ENCODE data around the gene SYT5.

Gene SYT5

DNA sequence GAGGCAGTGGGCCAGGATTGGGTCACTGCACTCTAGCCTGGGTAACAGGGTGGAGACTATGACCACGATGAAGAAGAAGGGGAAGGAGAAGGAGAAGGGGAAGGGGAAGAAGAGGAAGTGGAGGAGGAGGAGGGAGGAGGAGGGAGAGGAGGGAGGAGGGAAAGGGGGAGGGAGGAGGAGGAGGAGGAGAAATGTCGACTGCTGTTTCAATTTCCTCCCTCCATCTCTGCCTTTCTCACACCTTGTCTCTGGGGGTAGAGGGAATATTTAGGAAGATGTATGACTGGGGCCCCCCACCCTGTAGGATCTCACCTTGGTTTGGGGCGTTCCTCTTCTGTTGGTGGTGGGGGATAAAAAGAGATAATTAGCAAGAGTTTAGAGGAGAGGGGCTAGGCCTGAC lies 34.9 kb downstream of the SYT5 start:
- no peak for DNase-seq

DNA sequence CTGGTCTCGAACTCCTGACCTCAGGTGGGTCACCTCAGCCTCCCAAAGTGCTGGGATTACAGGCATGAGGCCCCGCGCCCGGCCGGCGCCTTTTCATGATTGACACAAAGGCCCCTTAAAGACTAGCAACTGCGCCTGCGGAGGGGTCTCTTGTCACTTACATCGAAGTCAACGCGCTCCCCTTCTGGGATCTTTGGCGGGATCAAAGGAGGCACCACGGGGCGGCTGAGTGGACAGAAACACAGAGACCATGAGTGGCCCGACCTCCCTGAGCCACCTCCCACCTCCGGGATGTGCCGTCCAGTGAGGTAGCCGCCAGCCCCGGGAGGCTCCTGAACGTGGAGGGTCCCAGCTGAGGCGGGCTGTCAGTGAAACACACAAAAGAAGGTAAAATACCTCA lies 38.4 kb downstream of the SYT5 start:
- no peak for DNase-seq

DNA sequence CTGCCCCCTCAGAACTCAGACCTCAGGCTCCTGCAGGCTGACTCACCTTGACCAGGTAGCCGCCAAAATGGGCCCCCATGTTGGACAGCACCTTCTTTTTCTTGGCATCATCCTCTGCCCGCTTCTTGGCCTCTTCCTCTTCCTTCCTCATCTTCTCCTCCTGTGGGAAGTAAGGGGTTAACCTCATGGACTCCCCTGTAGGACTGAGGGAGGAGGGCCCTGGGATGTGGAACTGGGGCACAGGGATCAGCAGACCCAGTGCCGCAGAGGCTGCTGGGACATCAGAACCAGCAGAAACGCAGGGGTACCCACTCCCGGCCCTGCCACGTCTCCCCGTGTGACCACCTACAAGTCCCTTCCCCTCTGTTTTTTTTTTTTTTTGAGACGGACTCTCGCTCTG lies 42.2 kb downstream of the SYT5 start:
- no peak for DNase-seq

DNA sequence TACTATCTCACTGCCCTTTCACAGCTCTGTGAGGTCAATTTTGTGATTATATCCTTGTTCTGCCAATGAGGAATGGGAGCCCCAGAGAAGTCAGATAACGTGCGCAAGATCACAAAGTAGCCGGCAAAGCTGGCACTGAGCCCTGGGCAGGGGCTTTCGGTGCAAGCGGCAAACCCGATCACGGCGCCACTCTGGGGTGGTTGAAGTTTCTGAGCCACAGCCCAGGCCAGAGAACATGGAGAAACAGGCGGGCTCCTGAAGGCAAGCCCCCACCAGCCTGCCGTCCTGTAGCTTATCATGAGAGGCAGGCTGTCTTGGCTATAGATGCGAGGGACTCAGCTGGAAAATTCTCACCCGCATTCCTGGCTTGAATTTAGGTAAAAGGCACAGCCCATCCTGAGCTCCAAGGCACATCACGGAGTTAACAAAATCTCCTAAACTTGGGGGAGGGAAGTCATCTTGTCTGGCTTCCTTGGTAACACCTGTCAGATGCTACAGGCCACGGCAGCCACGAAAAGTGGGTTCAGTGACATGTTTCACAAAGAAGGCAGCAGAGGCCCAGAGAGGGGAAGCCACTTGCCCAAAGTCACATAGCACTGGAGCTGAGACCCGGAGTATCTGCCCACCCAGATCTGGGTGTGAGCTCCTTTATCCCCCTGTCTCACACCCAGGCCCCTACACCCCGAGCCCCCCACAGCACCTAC lies 43.5 kb downstream of the SYT5 start:
- DNase-seq: no peak

DNA sequence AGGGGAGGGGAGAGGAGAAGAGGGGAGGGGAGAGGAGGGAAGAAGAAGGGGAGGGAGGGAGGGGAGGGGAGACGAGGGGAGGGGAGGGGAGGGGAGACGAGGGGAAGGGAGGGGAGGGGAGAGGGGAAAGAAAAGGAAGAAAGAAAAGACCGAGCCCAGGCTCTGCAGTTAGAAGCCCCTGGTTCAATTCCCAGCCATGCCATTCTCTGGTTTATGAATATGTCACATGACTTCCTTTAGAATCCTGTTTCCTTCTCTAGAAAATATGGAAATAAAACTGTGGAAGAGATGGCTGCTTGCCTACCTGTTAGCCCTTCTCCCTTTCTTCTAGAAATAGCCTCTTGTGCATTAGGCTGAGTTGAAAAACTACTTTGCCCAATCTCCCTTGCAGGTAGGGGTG lies 45.4 kb downstream of the SYT5 start:
- DNase-seq: no peak

DNA sequence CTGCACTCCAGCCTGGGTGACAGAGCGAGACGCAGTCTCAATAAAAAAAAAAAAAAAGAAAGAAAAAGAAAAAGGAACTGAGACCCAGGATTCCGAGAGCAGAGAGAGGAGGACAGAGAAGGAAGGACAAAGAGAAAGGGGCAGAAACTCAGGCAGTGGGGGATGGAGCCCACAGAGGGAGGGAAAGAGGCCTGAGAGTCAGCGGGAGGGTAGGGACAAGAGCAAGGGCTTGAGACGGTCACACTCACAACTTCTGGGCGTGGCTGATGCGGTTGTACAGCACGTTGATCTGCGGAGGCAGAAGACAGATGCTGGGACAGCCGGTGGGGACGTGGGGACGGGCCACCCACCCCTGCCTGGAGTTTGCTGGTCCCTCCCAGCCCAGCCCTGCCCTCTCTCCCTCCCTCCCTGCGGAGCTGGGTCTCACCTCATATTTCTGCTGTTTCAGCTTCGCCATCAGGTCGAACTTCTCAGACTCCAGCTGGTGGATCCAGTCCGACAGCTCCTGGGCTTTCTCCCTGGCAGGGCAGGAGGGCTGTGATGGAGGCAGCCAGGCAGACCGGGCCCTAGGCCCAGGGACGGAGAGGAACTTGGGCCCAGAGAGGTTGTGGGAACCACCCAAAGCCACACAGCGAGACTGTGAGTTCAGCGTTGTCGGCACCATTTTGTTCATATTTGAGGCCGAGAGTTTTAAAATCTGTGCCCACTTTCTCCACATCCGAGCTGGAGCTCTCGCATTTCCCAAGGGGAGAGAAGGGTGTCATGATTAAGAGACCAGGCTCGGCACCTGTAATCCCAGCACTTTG lies 46.2 kb downstream of the SYT5 start:
- no peak for DNase-seq

DNA sequence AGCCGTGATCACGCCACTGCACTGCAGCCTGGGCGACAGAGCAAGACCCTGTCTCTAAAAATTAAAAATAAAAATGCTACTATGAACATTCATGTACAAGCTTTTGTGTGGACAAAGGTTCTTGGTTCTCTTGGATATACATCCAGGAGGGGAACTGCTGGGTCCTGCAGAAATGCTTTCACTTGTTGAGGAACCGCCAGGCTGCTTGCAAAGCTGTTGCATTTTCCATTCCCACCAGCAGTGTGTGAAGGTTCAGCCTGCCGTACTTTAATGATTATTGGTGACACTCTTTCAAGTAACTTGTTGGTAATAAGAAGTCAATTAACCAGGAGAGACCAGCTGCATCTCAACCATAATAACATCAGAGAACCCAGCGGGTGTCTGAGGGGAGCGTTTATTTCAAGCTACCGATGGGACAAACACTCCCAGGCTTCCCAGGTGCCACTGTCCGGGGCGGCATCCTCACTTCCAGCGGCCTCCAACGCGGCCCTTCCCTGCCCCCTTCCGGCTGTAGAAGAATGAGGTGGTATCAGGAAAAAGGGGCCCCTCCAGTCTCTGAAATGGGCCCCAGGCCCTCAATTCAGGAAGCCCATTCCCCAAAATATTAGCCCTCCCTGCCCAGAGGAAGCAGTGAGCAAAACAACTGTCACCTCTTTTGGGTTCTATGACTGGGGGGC lies 47.5 kb downstream of the SYT5 start:
- no peak for DNase-seq

DNA sequence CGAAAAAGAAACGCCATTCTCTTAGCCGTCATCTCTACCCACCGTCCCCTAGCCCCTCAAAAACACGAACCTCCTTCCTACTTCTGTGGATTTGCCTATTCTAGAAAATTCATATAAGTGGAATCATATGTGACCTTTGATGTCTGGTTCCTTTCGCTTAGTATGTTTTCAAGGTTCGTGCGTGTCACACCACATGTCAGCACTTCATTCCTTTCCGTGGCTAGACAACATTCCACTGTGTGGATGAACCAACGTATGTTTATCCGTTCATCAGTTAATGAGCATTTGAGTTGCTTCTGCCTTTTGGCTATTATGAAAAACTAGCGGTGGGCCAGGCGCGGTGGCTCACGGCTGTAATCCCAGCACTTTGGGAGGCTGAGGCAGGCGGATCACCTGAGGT lies 48.7 kb downstream of the SYT5 start:
- DNase-seq: no peak

Data from NCI-H446 (cell line).